Fibroblast of lung (primary cell): Measurements from ENCODE around the gene CPNE4. TPM values are rescaled to one million over a fixed set of nuclear protein-coding genes. Genes with fewer than 3 reads are reported as not detected.

ENCODE experiments used
- DNase-seq, 2 donors: peaks; one replicate each; pipeline versions ENCODE4 v3.0.0 to v3.0.0-alpha.2; 2010; ENCODE audit warnings: low read depth in 2 of 2
- H2AFZ ChIP-seq: 2 replicates; pipeline ENCODE4 v1.5.1; 2012; ENCODE audit warnings: low read length, control low read depth, inconsistent platforms
- H3K27ac ChIP-seq: 2 replicates; pipeline ENCODE4 v1.5.1; 2011; ENCODE audit warnings: low read length, control low read depth; ENCODE audit not compliant: insufficient read depth
- H3K27me3 ChIP-seq: 2 replicates; pipeline ENCODE4 v1.5.1; 2011; ENCODE audit warnings: mild to moderate bottlenecking, low read length; ENCODE audit not compliant: control insufficient read depth, insufficient read depth
- H3K36me3 ChIP-seq: 2 replicates; pipeline ENCODE4 v1.5.1; 2011; ENCODE audit warnings: low read length; ENCODE audit not compliant: control insufficient read depth, insufficient read depth
- H3K4me1 ChIP-seq: 2 replicates; pipeline ENCODE4 v1.5.1; 2011; ENCODE audit warnings: low read length; ENCODE audit not compliant: control insufficient read depth, insufficient read depth; ENCODE audit errors: extremely low read depth
- H3K4me2 ChIP-seq: 2 replicates; pipeline ENCODE4 v1.5.1; 2011; ENCODE audit warnings: low read length, control low read depth; ENCODE audit not compliant: insufficient read depth; ENCODE audit errors: extremely low read depth
- H3K4me3 ChIP-seq, 4 experiments: fragments of 200-600 bp in 1 of 4; sonication (generic) in 1 of 4; replicated peaks in 1 of 4; 2 replicates each; pipeline ENCODE4 v1.5.1; 2011 to 2016; ENCODE audit warnings: low read length in 4 of 4, low read depth in 3 of 4, mild to moderate bottlenecking in 3 of 4, control low read depth in 2 of 4, inconsistent platforms in 1 of 4, mixed read lengths in 1 of 4; ENCODE audit not compliant: insufficient read depth in 1 of 4; ENCODE audit errors: control extremely low read depth in 1 of 4
- H3K79me2 ChIP-seq: 2 replicates; pipeline ENCODE4 v1.5.1; 2012; ENCODE audit warnings: mild to moderate bottlenecking, low read length, inconsistent platforms; ENCODE audit not compliant: control insufficient read depth, insufficient read depth
- H3K9ac ChIP-seq: 2 replicates; pipeline ENCODE4 v1.5.1; 2011; ENCODE audit warnings: mild to moderate bottlenecking, low read length, control low read depth; ENCODE audit not compliant: insufficient read depth
- H3K9me3 ChIP-seq: 2 replicates; pipeline ENCODE4 v1.5.1; 2012; ENCODE audit warnings: low read depth, low read length; ENCODE audit not compliant: control insufficient read depth, insufficient read depth
- H4K20me1 ChIP-seq: 2 replicates; pipeline ENCODE4 v1.5.1; 2011; ENCODE audit warnings: low read length; ENCODE audit not compliant: control insufficient read depth, insufficient read depth; ENCODE audit errors: extremely low read depth
- EZH2 ChIP-seq: IDR thresholded peaks from 2 replicates; pipeline ENCODE4 v1.5.1; 2012; ENCODE audit warnings: low read length, control low read depth, mild to moderate bottlenecking; ENCODE audit errors: missing control alignments
- polyA plus RNA-seq, 2 donors: library from polyadenylated mRNA; depleted of rRNA in 1 of 2; stranded (reverse) in 1 of 2; unstranded in 1 of 2; fragments of >200 nt; gene quantifications; 2 replicates each; pipeline ENCODE4 v1.2.1, GENCODE V29; 2011 to 2012; ENCODE audit warnings: missing spikeins in 1 of 2
- total RNA-seq: library from RNA; depleted of rRNA; stranded (reverse); fragments of >200 nt; gene quantifications from 2 replicates; pipeline ENCODE4 v1.2.1, GENCODE V29; 2014
- TF ChIP-seq, protein P1 (sequence below), 2 donors: IDR thresholded peaks in 1 of 2; conservative IDR thresholded peaks in 1 of 2; 1 replicate in 1 of 2; 2 replicates in 1 of 2; pipeline ENCODE4 v1.5.1; 2011 to 2012; ENCODE audit warnings: low read length in 2 of 2, control low read depth in 1 of 2, inconsistent platforms in 1 of 2, low read depth in 1 of 2, mild to moderate bottlenecking in 1 of 2

CPNE4 gene
- total and polyA plus RNA-seq, 2 donors (not counting 1 experiment from before 2014, with no cell fraction given) = 0.17 TPM; not detected in 1

DNA sequence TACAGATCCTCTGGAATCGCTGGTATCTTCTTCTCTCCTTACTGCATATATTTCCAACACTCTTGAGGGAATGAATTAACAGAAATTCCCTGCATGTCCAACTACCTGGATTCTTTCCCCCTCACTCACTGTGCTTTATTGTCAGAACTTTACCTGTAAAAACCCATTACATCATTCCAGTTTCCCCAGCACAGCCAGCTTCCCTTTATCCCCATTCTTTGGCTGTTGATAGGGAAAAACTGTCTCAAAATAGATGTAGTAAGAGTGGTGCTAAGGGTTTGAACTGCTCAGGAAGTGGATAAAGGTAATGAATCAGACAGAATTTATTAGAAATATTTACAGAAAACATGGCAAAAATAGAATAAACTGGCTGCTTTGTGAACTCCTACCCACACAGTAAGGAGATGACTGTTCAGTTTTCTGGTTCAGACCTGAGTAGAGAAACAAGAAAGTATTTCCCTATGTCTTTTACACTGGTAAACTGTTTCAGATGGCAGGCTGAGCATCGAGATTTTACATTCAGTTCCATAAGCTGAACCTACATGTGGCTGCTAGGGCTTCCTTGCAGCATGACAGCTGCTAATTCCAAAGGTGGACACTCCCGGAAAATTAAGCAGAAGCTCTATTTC is 188.4 kb downstream of the CPNE4 start:
- H3K4me3 ChIP-seq = no peak overlapping the region
- DNase-seq = no peak
- no peak overlapping the region for H3K9ac ChIP-seq
- H3K36me3 ChIP-seq = no peaks in the 10 kb centered on the region
- H3K27me3 ChIP-seq = no peaks in the 10 kb centered on the region
- no peak overlapping the region for H2AFZ ChIP-seq
- no peaks in the 10 kb centered on the region for H3K9me3 ChIP-seq
- no peaks in the 10 kb centered on the region for H3K79me2 ChIP-seq
- TF ChIP-seq, protein P1, sequence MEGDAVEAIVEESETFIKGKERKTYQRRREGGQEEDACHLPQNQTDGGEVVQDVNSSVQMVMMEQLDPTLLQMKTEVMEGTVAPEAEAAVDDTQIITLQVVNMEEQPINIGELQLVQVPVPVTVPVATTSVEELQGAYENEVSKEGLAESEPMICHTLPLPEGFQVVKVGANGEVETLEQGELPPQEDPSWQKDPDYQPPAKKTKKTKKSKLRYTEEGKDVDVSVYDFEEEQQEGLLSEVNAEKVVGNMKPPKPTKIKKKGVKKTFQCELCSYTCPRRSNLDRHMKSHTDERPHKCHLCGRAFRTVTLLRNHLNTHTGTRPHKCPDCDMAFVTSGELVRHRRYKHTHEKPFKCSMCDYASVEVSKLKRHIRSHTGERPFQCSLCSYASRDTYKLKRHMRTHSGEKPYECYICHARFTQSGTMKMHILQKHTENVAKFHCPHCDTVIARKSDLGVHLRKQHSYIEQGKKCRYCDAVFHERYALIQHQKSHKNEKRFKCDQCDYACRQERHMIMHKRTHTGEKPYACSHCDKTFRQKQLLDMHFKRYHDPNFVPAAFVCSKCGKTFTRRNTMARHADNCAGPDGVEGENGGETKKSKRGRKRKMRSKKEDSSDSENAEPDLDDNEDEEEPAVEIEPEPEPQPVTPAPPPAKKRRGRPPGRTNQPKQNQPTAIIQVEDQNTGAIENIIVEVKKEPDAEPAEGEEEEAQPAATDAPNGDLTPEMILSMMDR (conservative IDR thresholded peaks at IDR 0.05 in 1 of 2, IDR thresholded peaks at IDR 0.05 in 1 of 2; ENCODE audit: low read depth in 1 of 2, low read length in 2 of 2) = no peak
- no peak for TF ChIP-seq EZH2
- no peaks in the 10 kb centered on the region for H4K20me1 ChIP-seq
- no peaks in the 10 kb centered on the region for H3K4me1 ChIP-seq
- no peak overlapping the region for H3K4me2 ChIP-seq
- no peak overlapping the region for H3K27ac ChIP-seq

DNA sequence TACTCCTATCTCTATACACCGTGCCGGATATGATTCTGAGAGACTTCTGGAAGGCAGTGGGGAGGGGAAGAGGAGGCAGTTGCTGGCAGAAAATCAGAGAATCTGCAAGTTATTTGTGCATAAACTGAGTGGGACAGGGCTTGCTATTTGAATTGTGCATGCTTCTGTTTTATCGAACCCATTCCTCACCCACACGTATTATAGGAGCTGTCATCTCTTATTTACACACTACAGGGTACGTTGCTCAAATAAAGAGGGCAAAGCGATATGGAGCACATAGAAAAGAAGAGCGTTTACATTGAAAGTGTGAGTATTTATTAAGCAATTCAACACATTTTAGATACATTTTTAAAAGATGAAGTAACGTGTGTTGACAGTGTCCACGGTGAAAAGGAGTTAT is 191.6 kb downstream of the CPNE4 start:
- Histone ChIP-seq H3K4me3 (no peak overlapping the region), H3K27me3 (no peaks in the 10 kb centered on the region), H4K20me1 (no peaks in the 10 kb centered on the region), H3K9ac (no peak overlapping the region), H3K9me3 (no peaks in the 10 kb centered on the region), H3K4me2 (no peak overlapping the region), H3K79me2 (no peaks in the 10 kb centered on the region), H3K36me3 (no peaks in the 10 kb centered on the region), H2AFZ (no peak overlapping the region), H3K27ac (no peak overlapping the region), H3K4me1 (no peaks in the 10 kb centered on the region)
- no peak for DNase-seq
- no peak for TF ChIP-seq EZH2
- TF ChIP-seq, protein P1 (conservative IDR thresholded peaks at IDR 0.05 in 1 of 2, IDR thresholded peaks at IDR 0.05 in 1 of 2; ENCODE audit: low read depth in 1 of 2, low read length in 2 of 2) = no peak

DNA sequence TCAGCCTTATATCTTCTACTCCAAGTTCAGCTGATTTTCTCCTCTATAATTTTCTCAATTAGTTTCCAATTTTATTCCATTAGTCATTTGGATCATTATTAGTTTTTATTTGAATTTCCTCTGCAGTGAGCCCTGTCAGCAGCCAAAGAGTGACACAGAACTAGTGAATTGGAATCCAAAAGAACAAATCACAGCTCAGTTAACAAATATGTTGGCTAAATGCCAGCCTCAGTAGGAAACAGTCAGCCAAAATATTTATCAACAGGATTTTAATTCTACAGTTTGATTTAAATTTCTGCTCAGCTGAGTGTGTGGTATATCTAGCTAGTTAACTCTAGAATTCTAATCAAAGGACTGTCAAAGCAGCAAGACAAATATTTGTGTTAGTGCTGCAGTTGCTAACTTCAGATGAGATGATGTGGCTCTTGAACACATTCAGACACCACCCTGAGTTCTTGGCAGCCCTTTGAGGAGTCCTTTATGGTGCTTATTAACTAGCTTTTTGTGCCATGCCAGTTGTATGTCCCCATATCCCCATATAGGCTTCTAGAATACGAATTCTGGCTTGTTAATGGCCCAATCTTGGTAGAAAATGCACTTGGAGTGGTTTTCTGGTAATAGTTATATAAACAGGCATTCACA is 194.5 kb downstream of the CPNE4 start:
- Histone ChIP-seq H3K27ac (no peak overlapping the region), H3K9ac (no peak overlapping the region), H2AFZ (no peak overlapping the region), H3K36me3 (no peaks in the 10 kb centered on the region), H3K4me2 (no peak overlapping the region), H3K27me3 (no peaks in the 10 kb centered on the region), H3K79me2 (no peaks in the 10 kb centered on the region), H4K20me1 (no peaks in the 10 kb centered on the region), H3K9me3 (no peaks in the 10 kb centered on the region), H3K4me3 (no peak overlapping the region), H3K4me1 (no peaks in the 10 kb centered on the region)
- DNase-seq = peak; percentile 3 to 13
- no peak for TF ChIP-seq EZH2
- TF ChIP-seq, protein P1 (conservative IDR thresholded peaks at IDR 0.05 in 1 of 2, IDR thresholded peaks at IDR 0.05 in 1 of 2; ENCODE audit: low read depth in 1 of 2, low read length in 2 of 2) = no peak
